Measurements from ENCODE around the gene CAPN14. TPM values are rescaled to one million over a fixed set of nuclear protein-coding genes. Genes with fewer than 3 reads are reported as not detected.

CAPN14 gene
- total RNA-seq, 4 donors from 2014 or later, result under 0.01 to 0.29 (median 0.14) TPM; not detected in 1

DNA sequence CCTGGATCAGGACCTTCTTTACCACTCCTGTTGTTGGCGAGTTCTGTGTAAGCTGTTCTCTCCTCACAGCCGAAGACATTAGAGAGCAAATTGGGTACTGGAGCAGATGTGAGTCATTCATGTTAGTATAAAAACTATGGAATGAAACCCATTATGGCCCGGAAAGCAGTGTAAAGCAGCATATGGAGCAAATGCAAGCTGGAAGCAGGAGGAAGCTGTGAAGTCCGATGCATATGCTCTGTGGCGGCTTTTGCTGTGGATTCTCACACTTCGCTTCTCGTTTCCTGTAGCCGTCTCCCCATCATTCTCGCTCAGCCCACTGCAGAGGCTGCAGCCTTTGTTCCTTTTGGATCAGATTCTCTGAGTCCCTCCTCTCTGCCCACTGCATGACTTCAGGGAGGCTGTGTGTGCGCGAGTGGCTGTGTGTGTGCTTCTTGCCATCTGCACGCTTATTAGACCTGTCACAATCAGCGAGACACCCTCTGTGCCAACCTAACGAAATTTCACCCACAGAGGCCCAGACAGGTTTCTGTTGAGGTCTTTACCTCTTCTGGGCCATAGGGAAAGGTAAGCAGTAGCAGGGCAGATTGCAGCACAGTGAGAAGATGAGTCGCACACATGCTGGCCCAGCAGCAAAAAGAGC, 75.8 kb downstream of the CAPN14 start:
- H3K4me3 ChIP-seq, result no peak overlapping the region
- no peak for DNase-seq
- intact Hi-C loops (cut with DNase I; ENCODE audit: low total_unique reads), result no loop called here
- TF ChIP-seq CTCF (IDR thresholded peaks at IDR 0.05), result no peak
- no peak for TF ChIP-seq POLR2A (IDR thresholded peaks at IDR 0.05)
- no peaks in the 10 kb centered on the region for H3K36me3 ChIP-seq
- peaks cover 0 to 7% of the 10 kb centered on the region in 2 donors for H3K4me1 ChIP-seq
- H3K27me3 ChIP-seq, result no peaks in the 10 kb centered on the region
- no peaks in the 10 kb centered on the region for H3K9me3 ChIP-seq
- H3K27ac ChIP-seq, result no peak overlapping the region

DNA sequence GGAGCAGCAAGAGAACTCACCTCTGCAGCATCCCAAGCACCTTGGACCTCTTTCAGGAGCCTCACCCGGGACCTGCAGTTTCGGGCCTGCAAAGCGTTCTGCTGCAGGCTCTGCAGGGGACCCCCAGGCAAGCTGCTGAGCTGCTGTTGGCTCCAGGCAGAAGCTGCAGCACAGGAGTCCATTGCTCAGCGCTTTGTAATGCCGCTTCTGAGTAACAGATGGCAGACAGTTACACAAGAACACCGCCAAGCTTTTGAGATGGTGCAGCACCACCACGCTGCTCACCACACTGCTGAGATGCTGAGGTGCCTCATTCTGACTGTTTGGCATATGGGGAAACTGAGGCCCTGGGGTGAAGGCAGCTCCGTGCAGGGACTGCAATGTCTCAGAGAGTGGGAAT, 77.2 kb downstream of the CAPN14 start:
- Histone ChIP-seq H3K27me3 (no peaks in the 10 kb centered on the region), H3K27ac (no peak overlapping the region), H3K4me3 (no peak overlapping the region), H3K9me3 (no peaks in the 10 kb centered on the region), H3K4me1 (peaks cover 0 to 7% of the 10 kb centered on the region in 2 donors), H3K36me3 (no peaks in the 10 kb centered on the region)
- no peak for DNase-seq
- intact Hi-C loops (cut with DNase I; ENCODE audit: low total_unique reads), result no loop called here
- no peak for TF ChIP-seq CTCF (IDR thresholded peaks at IDR 0.05)
- TF ChIP-seq POLR2A (IDR thresholded peaks at IDR 0.05), result no peak

- Histone ChIP-seq H3K36me3 (no peaks in the 10 kb centered on the region), H3K27me3 (no peaks in the 10 kb centered on the region), H3K4me3 (no peak overlapping the region), H3K27ac (no peak overlapping the region), H3K4me1 (peaks cover 0 to 7% of the 10 kb centered on the region in 2 donors), H3K9me3 (no peaks in the 10 kb centered on the region)
- no peak for DNase-seq
- intact Hi-C loops (cut with DNase I; ENCODE audit: low total_unique reads), result no loop called here
- TF ChIP-seq POLR2A (IDR thresholded peaks at IDR 0.05), result no peak
- TF ChIP-seq CTCF (IDR thresholded peaks at IDR 0.05), result no peak
Observed at GRCh38 chr2:31139671-31140070, 77.6 kb downstream of the CAPN14 start.

- DNase-seq, result peak in 1 of 2 donors; percentile 31
- H3K4me1 ChIP-seq, result peaks cover 0 to 7% of the 10 kb centered on the region in 2 donors
- TF ChIP-seq POLR2A (IDR thresholded peaks at IDR 0.05), result no peak
- peak in 2 of 4 experiments; percentile 4 to 13 for TF ChIP-seq CTCF (IDR thresholded peaks at IDR 0.05)
- H3K36me3 ChIP-seq, result no peaks in the 10 kb centered on the region
- peak within 1 kb of the TSS; percentile 29 to 32 for H3K4me3 ChIP-seq
- H3K9me3 ChIP-seq, result no peaks in the 10 kb centered on the region
- intact Hi-C loops (cut with DNase I; ENCODE audit: low total_unique reads), result no loop called here
- no peak within 1 kb of the TSS for H3K27ac ChIP-seq
- no peaks in the 10 kb centered on the region for H3K27me3 ChIP-seq
Observed at GRCh38 chr2:31138037-31138962, 79.0 kb downstream of the CAPN14 start, which contains the start of gene GALNT14. Gene GALNT14, minus strand, starts transcription at chr2:31138440. Its CDS starts 354 bp downstream, at chr2:31138086.

All from uterus (tissue), 4 donors.